NCI-H82 treated with DMSO at 0.1 percent for 48 hours (cell line): ENCODE measurements around the gene CD46.
"Not testable (repeated sequence)": the region's sequence is repeated elsewhere in the genome, so short reads cannot be mapped to it uniquely, and the experiment has no call there.

Experiments used
- DNase-seq: peaks from one replicate; lab custom pipeline; 2025; ENCODE audit not compliant: unreplicated experiment; lab: John Stamatoyannopoulos, UW

CD46 gene

DNA sequence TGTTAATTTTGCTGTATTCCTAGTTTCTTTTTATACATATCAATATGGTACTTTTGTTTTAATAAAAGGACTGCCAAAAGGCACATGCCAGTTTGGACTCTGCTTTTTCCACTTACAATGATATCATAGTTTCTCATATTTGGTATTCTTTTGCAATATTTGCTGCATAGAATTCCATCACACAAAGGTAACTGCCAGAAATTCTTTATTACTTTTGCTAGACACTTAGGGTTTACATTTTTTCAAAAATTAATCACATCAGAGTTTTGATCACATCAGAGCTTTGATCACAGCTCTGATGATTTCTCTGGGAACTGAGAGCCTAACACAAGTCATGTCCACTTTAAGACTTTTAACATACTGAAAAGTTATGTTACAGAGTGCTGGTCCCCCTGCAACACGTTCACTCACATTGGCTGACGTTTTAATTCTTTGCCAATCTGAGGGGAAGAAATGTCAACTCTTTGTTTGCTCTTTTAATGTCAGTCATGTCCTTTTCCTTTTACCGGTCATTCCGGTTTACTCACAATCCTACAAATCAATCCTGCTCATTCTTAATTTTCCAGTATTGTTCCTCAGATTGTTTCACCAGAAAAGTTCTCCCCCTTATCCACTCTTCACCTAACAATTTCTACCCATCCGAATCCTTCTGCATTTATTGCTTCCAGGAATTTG, 1.1 kb upstream of the CD46 start:
- no peak for DNase-seq

DNA sequence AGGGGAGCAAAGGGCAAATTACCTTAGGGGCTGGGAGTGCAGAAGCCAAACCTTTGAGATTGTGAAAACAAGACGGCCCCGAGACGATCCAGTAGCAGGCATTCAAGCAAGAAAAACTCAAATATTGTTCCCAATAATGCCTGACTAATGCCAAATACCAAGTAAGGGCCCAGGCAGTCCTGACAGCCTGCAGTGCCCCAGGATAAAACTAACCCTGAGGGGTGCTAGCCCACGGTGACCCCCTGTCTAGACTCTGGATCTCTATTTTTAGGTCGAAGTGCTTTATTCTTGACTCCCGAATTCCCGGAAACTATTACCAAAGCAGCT, 428 bp upstream of the CD46 start:
- not testable (repeated sequence) for DNase-seq

DNA sequence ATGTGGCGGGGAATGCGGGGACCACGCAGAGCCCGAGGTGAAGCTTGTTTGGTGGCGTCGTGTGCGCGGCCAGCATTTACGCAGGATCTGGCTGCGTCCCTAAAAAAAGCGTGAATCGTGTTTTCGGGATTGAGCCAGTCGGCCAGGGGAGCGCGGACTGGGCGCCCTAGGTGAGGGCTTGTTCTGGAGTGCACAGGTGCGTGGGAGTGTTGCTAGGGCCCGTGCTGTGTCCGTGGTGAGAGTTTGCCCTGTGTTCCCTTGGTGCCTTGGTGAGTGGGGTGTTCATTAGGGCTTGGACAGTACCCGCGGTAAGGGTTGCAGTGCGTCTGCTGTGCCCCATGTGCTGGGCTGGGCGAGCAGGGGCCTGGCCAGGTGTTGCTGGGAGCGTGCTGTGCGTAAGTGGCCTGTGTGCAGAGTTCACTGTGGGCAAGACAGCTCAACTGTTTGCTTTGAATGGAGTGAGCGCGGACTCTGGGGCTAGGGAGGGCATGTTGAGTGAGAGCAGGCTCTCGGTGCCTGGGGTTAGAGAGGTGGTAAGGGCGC, 673 bp downstream of the CD46 start:
- peak; percentile 15 for DNase-seq

DNA sequence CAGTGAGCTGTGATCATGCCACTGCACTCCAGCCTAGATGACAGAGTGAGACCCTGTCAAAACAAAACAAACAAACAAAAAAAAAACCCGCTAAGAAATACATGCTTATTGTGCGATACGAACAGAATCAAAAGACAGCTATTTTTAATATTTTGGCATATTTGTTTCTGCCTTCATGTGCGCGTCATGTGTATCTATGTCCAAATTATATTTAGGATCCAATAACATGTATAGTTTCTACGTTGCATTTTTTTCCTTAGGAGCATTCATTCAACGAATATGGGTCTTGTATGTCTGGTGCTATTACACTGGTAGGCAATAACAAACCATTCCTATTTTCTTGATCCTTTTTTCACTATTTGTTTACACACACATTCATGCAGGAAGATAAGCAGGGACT, 1.8 kb downstream of the CD46 start:
- no peak for DNase-seq

DNA sequence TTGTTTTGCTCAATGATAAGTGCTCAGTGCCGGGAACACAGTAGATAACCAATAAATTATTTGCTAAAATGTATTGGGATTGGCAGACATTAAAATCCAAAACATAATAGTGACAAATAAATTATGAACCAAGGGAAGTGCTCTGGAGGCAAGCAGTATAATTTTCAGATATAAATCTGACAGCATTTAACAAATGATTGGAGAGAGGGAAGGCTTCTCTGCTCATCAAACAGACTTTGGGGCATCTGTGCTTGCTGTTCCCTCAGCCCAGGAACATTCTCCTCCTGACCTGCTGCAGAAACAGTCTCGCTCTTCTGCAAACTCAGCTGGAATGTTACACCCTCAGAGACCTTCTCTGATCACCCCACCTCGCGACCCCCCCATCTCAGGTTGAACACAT, 2.2 kb downstream of the CD46 start:
- DNase-seq: no peak

DNA sequence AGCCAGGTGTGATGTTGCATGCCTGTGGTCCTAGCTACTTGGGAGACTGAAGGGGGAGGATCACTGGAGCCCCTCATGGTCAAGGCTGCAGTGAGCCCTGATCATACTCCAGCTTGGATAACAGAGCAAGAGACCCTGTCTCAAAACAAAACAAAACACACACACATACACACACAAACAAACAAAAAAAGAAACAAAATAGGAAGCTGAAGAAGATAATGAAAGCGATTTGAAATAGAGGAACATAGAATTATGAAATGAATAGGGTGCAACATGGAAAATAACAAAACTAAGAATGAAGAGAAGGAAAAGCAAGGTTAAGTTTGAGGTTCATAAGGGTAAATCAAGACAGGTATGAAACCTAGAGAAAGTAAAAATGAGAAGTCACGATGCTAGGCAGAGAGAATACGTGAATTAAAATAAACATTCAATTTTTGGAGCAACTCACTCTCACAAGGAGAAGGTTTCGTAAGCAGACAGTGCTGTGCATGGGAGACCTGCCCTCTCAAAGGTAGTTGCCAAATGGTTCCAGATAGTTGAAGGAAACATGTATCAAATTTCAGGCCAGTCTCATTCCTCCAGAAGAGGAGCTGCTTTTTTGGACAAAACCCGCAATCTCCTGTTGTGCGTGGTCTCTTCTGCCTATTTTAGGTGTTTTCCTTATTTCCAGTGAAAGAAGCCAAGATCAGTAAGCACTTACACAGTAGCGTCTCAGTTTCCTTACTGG, 3.3 kb downstream of the CD46 start:
- no peak for DNase-seq

DNA sequence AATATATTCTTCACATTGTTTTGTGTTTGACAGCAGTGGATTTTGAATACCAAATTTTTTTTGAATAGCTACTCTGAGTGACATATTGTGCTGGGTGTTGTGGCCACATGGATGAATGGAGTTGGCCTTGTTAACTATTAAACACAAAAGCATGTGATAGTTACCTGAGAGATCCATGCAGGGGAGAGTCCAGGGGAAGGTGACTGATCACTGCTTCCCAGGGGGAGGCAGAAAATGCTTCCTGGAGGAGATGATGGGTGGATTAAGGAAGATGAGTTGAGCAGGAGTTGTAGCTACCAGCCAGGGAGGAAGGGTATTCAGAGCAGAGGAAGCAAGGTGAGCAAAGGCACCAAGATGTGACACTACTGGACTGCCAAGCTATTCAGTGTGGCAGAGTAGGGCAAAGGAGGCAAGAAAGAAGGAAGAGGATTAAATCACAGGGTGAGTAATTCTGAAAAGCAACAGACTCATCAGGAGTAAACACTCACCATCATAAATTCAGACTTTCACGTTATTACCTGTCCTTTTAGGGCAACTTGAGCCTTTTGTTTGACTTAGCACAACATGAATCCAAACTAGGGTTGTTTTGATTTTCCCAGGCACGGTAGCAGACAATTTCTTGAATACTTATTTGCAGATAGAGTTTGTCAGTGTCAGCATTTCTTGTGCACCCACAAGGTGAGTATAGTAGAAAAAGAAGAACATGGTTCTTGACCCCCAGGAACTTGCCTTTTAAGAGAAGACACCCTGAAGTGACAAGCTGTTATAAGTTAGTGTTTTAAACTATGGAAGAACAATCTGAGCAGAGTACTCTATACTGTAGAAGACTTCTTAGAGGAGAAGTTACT, 4.2 kb downstream of the CD46 start:
- no peak for DNase-seq

DNA sequence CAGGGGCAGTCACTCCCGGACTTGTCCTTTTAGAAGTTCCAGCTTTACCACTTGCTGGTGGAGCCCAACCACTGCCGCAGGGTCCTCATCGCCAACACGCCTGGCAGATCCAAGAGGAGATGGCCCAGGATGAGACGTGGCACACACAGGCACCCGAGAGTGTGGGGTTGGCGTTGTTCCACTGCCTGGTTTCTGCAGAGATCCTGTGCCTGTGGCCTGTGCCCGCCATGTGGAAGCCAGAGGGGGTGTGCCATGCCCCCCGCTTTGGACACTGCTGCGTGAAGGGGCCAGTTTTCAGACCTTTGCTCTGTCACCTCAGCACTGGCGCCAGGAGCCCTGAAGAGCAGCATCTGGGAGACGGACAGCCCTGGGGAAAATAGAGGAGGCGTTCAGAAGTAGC, 10.8 kb downstream of the CD46 start:
- DNase-seq: no peak

DNA sequence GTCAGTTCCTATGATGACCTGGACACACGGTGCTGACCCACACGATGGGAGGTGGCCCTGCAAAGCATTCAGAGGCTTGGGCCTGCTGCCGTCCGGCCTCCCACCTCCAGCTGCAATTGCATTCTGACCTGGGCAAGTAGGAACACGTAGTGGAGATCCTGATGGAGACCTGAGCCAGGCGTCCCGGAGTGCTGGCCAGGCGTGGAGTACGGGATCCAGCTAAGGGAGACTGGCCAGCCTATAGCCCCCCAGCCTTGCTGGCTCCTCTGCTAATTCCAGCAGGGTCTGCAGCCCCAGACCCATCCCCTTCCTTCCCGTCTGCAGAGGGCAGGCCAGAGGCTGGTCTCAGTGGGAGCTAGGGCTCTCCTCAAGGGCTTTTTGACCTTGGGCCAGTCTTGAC, 11.2 kb downstream of the CD46 start:
- no peak for DNase-seq

DNA sequence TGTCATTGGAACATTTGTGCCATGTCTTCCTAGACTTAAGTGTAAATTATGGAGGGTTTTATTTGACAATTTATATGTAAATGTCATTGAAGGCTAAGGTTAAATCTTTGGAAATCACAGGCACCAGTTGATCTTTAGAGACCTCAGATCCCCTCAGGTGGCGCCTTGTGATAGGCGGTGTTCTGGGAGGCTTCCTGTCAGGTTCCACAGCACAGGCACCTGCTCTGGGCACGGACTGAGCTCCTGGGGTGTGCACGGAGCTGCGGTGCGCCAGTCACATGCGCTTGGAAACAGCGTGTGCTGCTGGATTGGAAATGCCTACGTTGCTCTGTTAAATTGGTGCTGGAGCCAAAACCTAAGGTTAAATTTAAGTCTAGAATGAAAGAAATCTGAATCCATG, 12.1 kb downstream of the CD46 start:
- DNase-seq: no peak

DNA sequence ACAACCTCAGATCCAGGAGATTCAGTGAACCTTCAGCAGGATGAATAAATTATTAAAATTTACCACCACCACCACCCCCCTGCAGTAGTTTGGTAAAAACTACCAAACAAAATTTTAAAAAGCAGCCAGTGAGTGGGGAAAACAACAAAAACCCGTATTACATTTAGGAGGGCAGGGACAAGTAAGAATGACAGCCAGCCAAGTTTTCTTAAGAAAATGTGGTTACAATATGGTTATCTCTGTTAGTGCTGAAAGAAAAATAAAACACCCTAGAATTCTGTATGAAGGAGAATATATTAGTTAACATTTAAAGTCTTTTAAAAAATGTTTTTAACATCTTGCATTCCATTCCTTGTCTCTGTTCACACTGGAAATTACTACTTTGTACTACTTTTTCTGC, 14.7 kb downstream of the CD46 start:
- DNase-seq: no peak

DNA sequence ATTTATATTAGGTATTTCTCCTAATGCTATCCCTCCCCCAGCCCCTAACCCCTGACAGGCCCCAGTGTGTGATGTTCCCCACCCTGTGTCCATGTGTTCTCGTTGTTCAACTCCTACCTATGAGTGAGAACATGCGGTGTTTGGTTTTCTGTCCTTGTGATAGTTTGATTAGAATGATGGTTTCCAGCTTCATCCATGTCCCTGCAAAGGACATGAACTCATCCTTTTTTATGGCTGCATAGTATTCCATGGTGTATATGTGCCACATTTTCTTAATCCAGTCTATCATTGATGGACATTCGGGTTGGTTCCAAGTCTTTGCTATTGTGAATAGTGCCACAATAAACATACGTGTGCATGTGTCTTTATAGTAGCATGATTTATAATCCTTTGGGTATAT, 18.7 kb downstream of the CD46 start:
- not testable (repeated sequence) for DNase-seq

DNA sequence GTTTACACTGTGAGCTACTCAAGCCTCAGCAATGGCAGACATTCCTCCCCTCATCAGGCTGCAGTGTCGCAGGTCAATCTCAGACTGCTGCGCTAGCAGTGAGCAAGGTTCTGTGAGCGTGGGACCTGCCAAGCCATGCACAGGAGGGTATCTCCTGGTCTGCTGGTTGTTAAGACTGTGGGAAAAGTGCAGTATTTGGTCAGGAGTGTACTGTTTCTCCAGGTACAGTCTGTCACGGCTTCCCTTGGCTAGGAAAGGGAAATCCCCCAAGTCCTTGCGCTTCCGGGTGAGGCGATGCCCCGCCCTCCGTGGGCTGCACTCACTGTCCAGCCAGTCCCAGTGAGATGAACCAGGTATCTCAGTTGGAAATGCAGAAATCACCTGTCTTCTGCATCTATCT, 24.2 kb downstream of the CD46 start:
- not testable (repeated sequence) for DNase-seq

DNA sequence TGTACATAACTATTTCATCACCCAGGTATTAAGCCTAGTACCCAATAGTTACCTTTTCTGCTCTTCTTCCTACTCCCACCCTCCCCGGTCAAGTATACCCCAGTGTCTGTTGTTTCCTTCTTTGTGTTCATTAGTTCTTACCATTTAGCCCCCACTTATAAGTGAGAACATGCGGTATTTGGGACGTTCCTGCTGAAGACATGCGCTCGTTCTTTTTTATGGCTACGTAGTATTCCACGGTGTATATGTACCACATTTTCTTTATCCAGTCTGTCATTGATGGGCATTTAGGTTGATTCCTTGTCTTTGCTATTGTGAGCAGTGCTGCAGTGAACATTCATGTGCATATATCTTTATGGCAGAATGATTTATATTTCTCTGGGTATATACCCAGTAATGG, 25.6 kb downstream of the CD46 start:
- DNase-seq: not testable (repeated sequence)

DNA sequence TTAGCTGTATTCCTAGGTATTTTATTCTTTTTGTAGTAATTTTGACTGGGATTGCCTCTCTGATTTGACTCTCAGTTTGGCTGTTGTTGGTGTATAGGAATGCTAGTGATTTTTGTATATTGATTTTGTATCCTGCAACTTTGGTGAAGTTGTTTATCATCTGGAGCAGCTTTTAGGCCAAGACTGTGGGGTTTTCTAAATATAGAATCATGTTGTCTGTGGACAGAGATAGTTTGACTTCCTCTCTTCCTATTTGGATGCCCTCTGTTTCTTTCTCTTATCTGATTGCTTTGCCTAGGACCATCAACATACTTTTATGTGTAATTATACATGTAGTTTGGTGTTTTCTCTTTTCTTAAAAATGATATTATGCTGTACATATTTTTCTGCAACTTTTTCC, 27.2 kb downstream of the CD46 start:
- DNase-seq: no peak

DNA sequence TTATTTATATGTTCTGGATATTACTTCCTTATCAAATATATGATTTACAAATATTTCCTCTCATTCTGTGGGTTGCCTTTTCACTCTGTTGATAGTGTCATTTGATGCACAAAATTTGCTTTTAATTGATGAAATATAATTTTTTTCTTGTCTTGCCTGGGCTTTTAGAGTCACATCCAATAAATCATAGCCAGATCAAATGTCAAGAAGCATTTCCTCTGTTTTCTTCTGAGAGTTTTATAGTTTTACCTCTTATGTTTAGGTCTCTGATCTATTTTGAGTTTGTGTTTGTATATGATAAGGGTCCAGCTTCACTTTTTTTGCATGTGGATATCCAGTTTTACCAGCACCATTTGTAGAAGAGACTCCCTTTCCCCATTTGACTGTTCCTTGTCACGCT, 29.5 kb downstream of the CD46 start:
- no peak for DNase-seq

DNA sequence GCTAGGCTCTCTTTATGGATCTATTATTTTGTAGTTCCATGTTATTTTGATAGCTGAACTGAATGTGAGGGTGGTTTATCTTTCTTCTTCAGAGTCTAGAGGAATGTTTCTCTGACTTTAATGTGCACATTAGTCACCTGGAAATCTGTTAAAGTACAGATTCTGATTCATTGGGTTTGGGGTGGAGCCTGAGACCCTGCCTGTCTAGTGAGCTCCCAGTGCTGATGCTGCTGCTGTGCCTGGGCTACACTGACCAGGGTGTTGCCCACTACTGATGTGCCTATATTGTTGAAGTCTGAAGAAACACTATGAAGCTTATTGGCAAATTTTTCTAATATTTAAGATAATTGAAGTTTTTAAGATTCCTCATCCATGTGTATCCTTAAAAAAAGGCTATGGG, 35.9 kb downstream of the CD46 start:
- no peak for DNase-seq

DNA sequence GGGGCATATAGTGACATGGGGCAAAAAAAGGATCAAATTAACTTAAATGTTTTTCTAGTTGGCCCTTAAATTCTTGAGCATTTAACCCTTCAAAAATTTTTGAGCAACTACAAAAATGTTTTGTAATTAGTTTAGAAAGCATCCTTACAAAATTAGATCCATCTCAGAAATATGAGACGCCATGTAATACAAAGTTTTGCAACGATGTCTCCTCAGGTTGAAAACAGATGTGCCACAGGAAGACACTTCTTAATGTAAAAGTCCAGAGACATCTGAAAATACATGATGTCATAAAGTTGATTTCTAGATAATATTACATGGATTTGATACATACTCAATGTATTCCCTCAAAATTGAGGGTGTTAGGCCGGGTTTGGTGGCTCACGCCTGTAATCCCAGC, 37.5 kb downstream of the CD46 start:
- DNase-seq: no peak

DNA sequence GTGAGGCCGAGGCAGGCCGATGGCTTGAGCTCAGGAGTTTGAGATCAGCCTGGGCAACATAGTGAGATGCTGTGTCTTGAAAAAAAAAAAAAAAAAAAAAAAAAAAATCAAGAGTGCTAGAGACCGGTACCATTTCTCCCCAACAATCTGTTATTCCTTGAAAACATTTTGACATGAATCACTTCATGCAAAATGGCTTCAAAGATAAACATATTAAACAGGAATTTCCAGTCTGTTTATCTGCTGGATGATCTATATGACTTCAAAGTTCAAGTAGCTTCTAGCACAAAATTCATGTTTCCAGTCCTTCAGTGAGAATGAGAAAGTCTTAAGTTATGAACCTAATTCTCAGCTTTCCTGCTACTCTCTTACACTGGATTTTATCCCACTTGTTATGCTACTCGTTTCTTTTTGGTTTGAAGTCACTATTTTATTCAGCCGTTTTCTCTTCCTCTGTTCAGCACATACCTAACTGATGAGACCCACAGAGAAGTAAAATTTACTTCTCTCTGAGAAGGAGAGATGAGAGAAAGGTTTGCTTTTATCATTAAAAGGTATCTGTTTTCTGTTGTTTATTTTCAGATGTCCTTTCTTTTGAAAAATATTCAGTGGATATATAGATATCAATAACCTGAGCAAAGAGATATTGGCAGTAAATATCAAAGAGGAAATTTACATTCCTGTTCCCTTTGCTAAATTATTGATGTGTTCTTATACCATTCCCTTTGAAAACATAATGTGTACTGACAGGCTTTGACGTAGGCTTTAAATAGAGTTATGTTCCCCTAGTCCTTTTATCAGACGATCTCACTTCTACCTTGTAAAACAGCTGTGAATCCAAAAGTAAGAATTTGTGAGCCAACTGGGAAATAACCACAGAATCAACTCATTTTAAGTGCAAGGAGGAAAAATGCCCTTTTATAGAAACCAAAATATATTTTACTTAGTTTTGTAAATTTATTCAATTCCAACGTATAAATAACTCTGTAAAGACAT, 38.2 kb downstream of the CD46 start:
- no peak for DNase-seq

DNA sequence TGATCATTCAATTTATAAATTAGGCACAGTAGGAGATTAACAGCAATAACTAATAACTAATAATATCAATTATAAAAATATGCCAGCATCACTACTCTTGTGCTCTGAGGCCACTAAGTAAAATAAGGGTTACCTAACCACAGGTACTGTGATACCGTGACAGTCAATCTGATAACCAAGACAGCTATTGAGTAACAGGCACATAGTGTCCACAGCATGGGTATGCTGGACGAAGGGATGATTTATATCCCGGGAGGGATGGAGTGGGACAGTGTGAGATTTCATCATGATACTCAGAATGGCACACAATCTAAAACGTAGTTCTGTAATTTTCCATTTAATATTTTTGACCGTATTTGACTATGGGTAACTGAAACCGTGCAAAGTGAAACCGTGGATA, 39.4 kb downstream of the CD46 start:
- no peak for DNase-seq

DNA sequence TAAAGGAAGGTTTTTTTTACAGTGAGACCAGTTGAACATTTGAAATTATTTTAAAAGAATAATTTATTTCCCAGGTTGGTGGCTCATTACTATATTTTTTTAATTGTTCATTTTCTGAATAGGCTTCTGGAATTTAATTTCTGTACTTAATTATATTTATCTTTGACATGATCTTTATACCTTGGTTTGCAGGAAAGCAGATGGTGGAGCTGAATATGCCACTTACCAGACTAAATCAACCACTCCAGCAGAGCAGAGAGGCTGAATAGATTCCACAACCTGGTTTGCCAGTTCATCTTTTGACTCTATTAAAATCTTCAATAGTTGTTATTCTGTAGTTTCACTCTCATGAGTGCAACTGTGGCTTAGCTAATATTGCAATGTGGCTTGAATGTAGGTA, 41.5 kb downstream of the CD46 start:
- no peak for DNase-seq
